IMR-90 (cell line): ENCODE data around the gene KCNIP3. TPM values are rescaled to one million over a fixed set of nuclear protein-coding genes. Genes with fewer than 3 reads are reported as not detected.

Source experiments
- ATAC-seq: fragments of 200-7000 bp; cut with Tn5 transposase; 2 replicates; pipeline ENCODE4 v1.9.1; 2020; ENCODE audit warnings: low read depth, mild to moderate bottlenecking, moderate library complexity
- BruUV-seq: library from RNA; stranded (reverse); fragments of 400-500 nt; replicated peaks from 2 replicates; lab custom pipeline; 2021; lab: Mats Ljungman, UMichigan
- CTCF ChIA-PET: fragments of 300-600 bp; formaldehyde crosslinking; extraction: SDS; loops from one replicate; lab custom pipeline; 2021; ENCODE audit warnings: antibody characterized with exemption; lab: Yijun Ruan, JAX
- POLR2A ChIA-PET: fragments of 300-600 bp; sonication (Branson Sonifier 250); formaldehyde crosslinking; loops from one replicate; lab custom pipeline; 2022; ENCODE audit warnings: antibody characterized with exemption; ENCODE audit not compliant: unreplicated experiment; lab: Charles Lee
- DNase-seq: peaks from one replicate; pipeline ENCODE4 v3.0.0; 2013
- H2AFZ ChIP-seq: replicated peaks from 2 replicates; pipeline ENCODE3; 2013; ENCODE audit warnings: low read length, mild to moderate bottlenecking; ENCODE audit not compliant: poor library complexity
- H2AK5ac ChIP-seq: 2 replicates; pipeline ENCODE4 v1.6.1; 2013; ENCODE audit warnings: low read depth, low read length, inconsistent platforms
- H2AK9ac ChIP-seq: replicated peaks from 2 replicates; pipeline ENCODE3; 2013; ENCODE audit warnings: mild to moderate bottlenecking, low read depth, low read length, moderate library complexity; ENCODE audit not compliant: poor library complexity
- H2BK120ac ChIP-seq: 2 replicates; pipeline ENCODE4 v1.6.1; 2013; ENCODE audit warnings: low read depth, low read length, inconsistent platforms
- H2BK15ac ChIP-seq: 3 replicates; pipeline ENCODE4 v1.6.1; 2013; ENCODE audit warnings: low read depth, low read length, inconsistent platforms
- H2BK20ac ChIP-seq: 2 replicates; pipeline ENCODE4 v1.6.1; 2013; ENCODE audit warnings: low read depth, mild to moderate bottlenecking, inconsistent platforms, low read length, moderate library complexity
- H2BK5ac ChIP-seq: 2 replicates; pipeline ENCODE4 v1.6.1; 2013; ENCODE audit warnings: mild to moderate bottlenecking, low read depth, low read length, inconsistent platforms; ENCODE audit not compliant: poor library complexity, severe bottlenecking
- H3K14ac ChIP-seq: replicated peaks from 2 replicates; pipeline ENCODE4 v1.6.1; 2013; ENCODE audit warnings: low read depth, low read length, inconsistent platforms
- H3K18ac ChIP-seq: 2 replicates; pipeline ENCODE4 v1.6.1; 2013; ENCODE audit warnings: low read depth, low read length, control low read depth
- H3K23ac ChIP-seq: 2 replicates; pipeline ENCODE4 v1.6.1; 2013; ENCODE audit warnings: low read depth, low read length, inconsistent platforms
- H3K27ac ChIP-seq: 2 replicates; pipeline ENCODE4 v1.5.1; 2013; ENCODE audit warnings: mild to moderate bottlenecking, control low read depth, low read length; ENCODE audit not compliant: insufficient read depth
- H3K27me3 ChIP-seq: 2 replicates; pipeline ENCODE4 v1.6.1; 2013; ENCODE audit warnings: low read length; ENCODE audit not compliant: control insufficient read depth, insufficient read depth
- H3K36me3 ChIP-seq: 2 replicates; pipeline ENCODE4 v1.6.1; 2013; ENCODE audit warnings: low read length, mixed read lengths; ENCODE audit not compliant: control insufficient read depth, insufficient read depth
- H3K4ac ChIP-seq: 2 replicates; pipeline ENCODE4 v1.6.1; 2013; ENCODE audit warnings: low read depth, low read length, inconsistent platforms
- H3K4me1 ChIP-seq: 2 replicates; pipeline ENCODE4 v1.6.1; 2013; ENCODE audit warnings: low read length, mixed read lengths; ENCODE audit not compliant: control insufficient read depth, insufficient read depth
- H3K4me2 ChIP-seq: 2 replicates; pipeline ENCODE4 v1.6.1; 2013; ENCODE audit warnings: low read depth, mild to moderate bottlenecking, control low read depth, low read length, moderate library complexity
- H3K4me3 ChIP-seq: 2 replicates; pipeline ENCODE4 v1.5.1; 2013; ENCODE audit warnings: low read depth, mild to moderate bottlenecking, control low read depth, low read length, moderate library complexity; ENCODE audit not compliant: insufficient read depth
- H3K56ac ChIP-seq: 2 replicates; pipeline ENCODE4 v1.6.1; 2013; ENCODE audit warnings: low read length, inconsistent platforms; ENCODE audit not compliant: insufficient read depth; ENCODE audit errors: extremely low read depth
- H3K79me1 ChIP-seq, 2 experiments: 2 replicates each; pipeline ENCODE4 v1.6.1; 2013; ENCODE audit warnings: low read length in 2 of 2, inconsistent platforms in 1 of 2, low read depth in 1 of 2
- H3K9ac ChIP-seq: 2 replicates; pipeline ENCODE4 v1.6.1; 2013; ENCODE audit warnings: low read depth, low read length, control low read depth
- H3K9me1 ChIP-seq: 2 replicates; pipeline ENCODE4 v1.6.1; 2013; ENCODE audit warnings: low read length, inconsistent platforms; ENCODE audit not compliant: insufficient read depth
- H3K9me3 ChIP-seq: 2 replicates; pipeline ENCODE4 v1.6.1; 2013; ENCODE audit warnings: low read length; ENCODE audit not compliant: control insufficient read depth, insufficient read depth
- H4K20me1 ChIP-seq: 2 replicates; pipeline ENCODE4 v1.6.1; 2013; ENCODE audit warnings: low read length, inconsistent platforms; ENCODE audit not compliant: insufficient read depth
- H4K5ac ChIP-seq: 2 replicates; pipeline ENCODE4 v1.6.1; 2013; ENCODE audit warnings: mild to moderate bottlenecking, low read depth, low read length, control low read depth
- H4K8ac ChIP-seq, 2 experiments: 2 replicates each; pipeline ENCODE4 v1.6.1; 2013; ENCODE audit warnings: low read depth in 2 of 2, low read length in 2 of 2, control low read depth in 1 of 2, inconsistent platforms in 1 of 2
- H4K91ac ChIP-seq: 2 replicates; pipeline ENCODE4 v1.6.1; 2013; ENCODE audit warnings: low read depth, low read length, inconsistent platforms; ENCODE audit not compliant: insufficient read depth
- CTCF ChIP-seq: conservative IDR thresholded peaks from 2 replicates; pipeline ENCODE4 v1.5.1; 2012; ENCODE audit warnings: mild to moderate bottlenecking, low read depth, low read length, improper control_type of control experiment
- POLR2A ChIP-seq: IDR thresholded peaks from 2 replicates; pipeline ENCODE4 v1.6.1; 2012; ENCODE audit warnings: mild to moderate bottlenecking, low read depth, low read length
- RAD21 ChIP-seq: IDR thresholded peaks from 2 replicates; pipeline ENCODE4 v1.6.1; 2012; ENCODE audit warnings: low read length, improper control_type of control experiment
- RCOR1 ChIP-seq: IDR thresholded peaks from 2 replicates; pipeline ENCODE4 v1.6.1; 2012; ENCODE audit warnings: mild to moderate bottlenecking, low read length, improper control_type of control experiment; ENCODE audit not compliant: insufficient replicate concordance
- SMC3 ChIP-seq: fragments of 150-350 bp; IDR thresholded peaks from 2 replicates; pipeline ENCODE4 v1.6.1; 2016; ENCODE audit warnings: low read depth, mild to moderate bottlenecking, antibody characterized with exemption, low read length, moderate library complexity
- WGBS, 2 experiments: methylation state at CpG; one replicate each; pipeline versions ENCODE4 v1.1.5 to v1.1.7; 2013; ENCODE audit warnings: missing lambda C conversion rate in 2 of 2; ENCODE audit not compliant: insufficient read length in 1 of 2; ENCODE audit errors: extremely low coverage in 2 of 2; 5-methylcytosine and 5-hydroxymethylcytosine counted together
- dilution Hi-C: fragments of 300-500 bp; cut with HindIII; formaldehyde crosslinking; loops from one replicate; pipeline ENCODE4 v1.14.3; 2018; ENCODE audit warnings: low sequenced_read_pairs; ENCODE audit not compliant: unreplicated experiment
- in situ Hi-C: fragments of 300-500 bp; cut with MboI; formaldehyde crosslinking; loops from 3 replicates; pipeline ENCODE4 v1.14.3; 2019; ENCODE audit warnings: low sequenced_read_pairs, inconsistent platforms, mixed read lengths
- intact Hi-C: fragments of 100-400 bp; cut with micrococcal nuclease; formaldehyde crosslinking; loops from 2 replicates; pipeline ENCODE4 v1.10.0; 2022
- polyA plus RNA-seq, 3 experiments: library from polyadenylated mRNA; depleted of rRNA; stranded (reverse); fragments of >200 nt; gene quantifications; 2 replicates each; pipeline ENCODE4 v1.2.3, GENCODE V29; 2012; ENCODE audit warnings: low replicate concordance in 1 of 3
- total RNA-seq: library from RNA; depleted of rRNA; stranded (reverse); fragments of >200 nt; gene quantifications from 2 replicates; pipeline ENCODE4 v1.2.3, GENCODE V29; 2012

Gene KCNIP3
- total and polyA plus RNA-seq, 2 of the 4 experiments (the other 2 are of a cell fraction): 0.72 to 1.4 TPM

DNA sequence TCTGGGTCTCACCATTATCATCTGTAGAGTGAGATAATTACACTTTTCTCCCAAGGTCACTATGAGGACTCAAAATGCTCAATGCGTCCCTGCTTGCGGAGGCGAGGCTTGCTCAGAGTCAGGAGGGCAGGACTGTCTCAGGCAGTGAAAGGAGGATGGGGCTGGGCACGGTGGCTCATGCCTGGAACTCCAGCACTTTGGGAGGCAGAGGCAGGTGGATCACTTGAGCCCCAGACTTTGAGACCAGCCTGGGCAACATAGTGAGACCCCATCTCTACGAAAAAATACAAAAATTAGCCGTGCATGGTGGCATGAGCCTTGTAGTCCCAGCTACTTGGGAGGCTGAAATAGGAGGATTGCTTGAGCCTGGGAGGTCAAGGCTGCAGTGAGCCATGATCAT is 1.8 kb upstream of the KCNIP3 start:
- Histone ChIP-seq H3K9me1 (no peaks in the 10 kb centered on the region), H3K36me3 (no peaks in the 10 kb centered on the region), H3K56ac (no peak overlapping the region), H2BK15ac (no peak overlapping the region), H3K9me3 (no peaks in the 10 kb centered on the region; the same call in 1 of the 2 replicates), H2AK9ac (no peak overlapping the region), H3K18ac (no peak overlapping the region), H3K79me1 (no peaks in the 10 kb centered on the region), H4K20me1 (no peaks in the 10 kb centered on the region), H3K27ac (no peak overlapping the region), H2BK5ac (no peak overlapping the region), H3K9ac (no peak overlapping the region), H3K4me3 (no peak overlapping the region), H2BK120ac (no peak overlapping the region), H3K4me1 (no peaks in the 10 kb centered on the region; the same call in 1 of the 2 replicates), H4K5ac (no peak overlapping the region), H4K8ac (no peak overlapping the region), H3K27me3 (peaks cover 20% of the 10 kb centered on the region; the same call in 1 of the 2 replicates), H3K4me2 (no peak overlapping the region), H4K91ac (no peak overlapping the region), H2AK5ac (no peak overlapping the region), H3K23ac (no peak overlapping the region), H3K4ac (no peak overlapping the region), H3K14ac (no peak overlapping the region), H2BK20ac (no peak overlapping the region), H2AFZ (no peak overlapping the region)
- dilution Hi-C loops: no loop called here
- POLR2A ChIA-PET: no interaction called here
- BruUV-seq: no TSS peak
- DNase-seq (no peak), ATAC-seq (no peak)
- 29% methylated on average over 1 of the region's 6 CpGs; no CpG with 5 or more reads in 1 of the 2 experiments for WGBS, 2 experiments
- intact Hi-C loops: no loop called here
- TF ChIP-seq RAD21: no peak
- TF ChIP-seq CTCF: no peak
- TF ChIP-seq SMC3: no peak
- no peak for TF ChIP-seq RCOR1
- TF ChIP-seq POLR2A: no peak
- CTCF ChIA-PET: no interaction called here
- in situ Hi-C loops: no loop called here
